Measurements from ENCODE around the gene PABPN1L. TPM values are rescaled to one million over a fixed set of nuclear protein-coding genes. Genes with fewer than 3 reads are reported as not detected.

Gene PABPN1L
- total RNA-seq, 1 donor from 2014 or later: not detected

DNA sequence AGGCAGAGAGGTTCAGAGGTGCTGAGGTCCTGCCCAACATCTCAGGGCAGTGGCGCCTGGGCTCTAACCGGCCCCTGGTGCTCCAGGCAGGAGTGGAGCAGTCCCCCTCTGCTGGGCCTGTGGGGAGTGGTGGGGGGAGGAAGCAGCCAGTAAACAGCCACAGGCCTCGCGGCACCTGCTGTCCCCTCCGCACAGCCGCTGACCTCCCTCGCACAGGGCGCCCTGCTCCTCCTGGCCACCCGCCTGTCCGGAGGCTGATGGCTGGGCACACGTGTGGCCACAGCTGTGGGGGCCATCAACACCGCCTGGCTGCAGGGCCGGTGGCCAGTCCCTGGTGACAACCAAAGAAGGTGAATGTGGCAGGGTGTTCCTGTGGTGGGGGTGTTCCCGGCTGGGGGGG, 36.8 kb upstream of the PABPN1L start:
- no peak overlapping the region for H3K27ac Mint-ChIP-seq (ENCODE audit: unreplicated experiment)

DNA sequence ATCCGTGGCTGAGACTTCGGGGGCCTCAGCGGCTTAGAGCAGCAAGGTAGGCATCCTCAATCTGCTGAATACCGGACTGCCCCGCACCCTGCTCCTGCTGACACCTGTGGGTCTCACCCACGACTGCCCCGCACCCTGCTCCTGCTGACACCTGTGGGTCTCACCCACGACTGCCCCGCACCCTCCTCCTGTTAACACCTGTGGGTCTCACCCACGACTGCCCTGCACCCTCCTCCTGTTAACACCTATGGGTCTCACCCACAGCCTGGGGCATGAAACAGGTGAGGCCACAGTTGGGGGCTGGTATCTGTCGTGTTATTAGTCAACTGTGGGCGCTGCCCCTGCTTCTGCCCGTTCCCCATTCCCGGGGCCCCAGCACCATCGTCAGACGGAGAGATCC, 36.3 kb upstream of the PABPN1L start:
- peaks cover 5% of the 10 kb centered on the region for H3K4me1 Mint-ChIP-seq (ENCODE audit: low read depth, unreplicated experiment)
- Histone ChIP-seq H3K27ac (ENCODE audit: low read depth, low read length) (no peak overlapping the region), H2AFZ (ENCODE audit: low read depth, low read length) (no peak overlapping the region), H3K9ac (ENCODE audit: low read length) (no peak overlapping the region), H4K20me1 (ENCODE audit: insufficient read depth, low read length) (no peaks in the 10 kb centered on the region), H3K4me3 (ENCODE audit: insufficient read depth, low read depth, low read length) (no peak overlapping the region), H3K4me1 (ENCODE audit: insufficient read depth, low read length) (peaks cover 3% of the 10 kb centered on the region), H3K36me3 (ENCODE audit: insufficient read depth, low read length) (no peaks in the 10 kb centered on the region), H3K27me3 (ENCODE audit: insufficient read depth, low read length) (no peaks in the 10 kb centered on the region), H3K4me2 (ENCODE audit: low read length) (no peak overlapping the region), H3K9me3 (ENCODE audit: insufficient read depth, low read depth, low read length) (no peaks in the 10 kb centered on the region), H3K79me2 (ENCODE audit: insufficient read depth, low read length) (no peaks in the 10 kb centered on the region)
- no peak overlapping the region for H3K4me3 Mint-ChIP-seq (ENCODE audit: unreplicated experiment)
- H3K27ac Mint-ChIP-seq (ENCODE audit: unreplicated experiment): no peak overlapping the region
- no peaks in the 10 kb centered on the region for H3K9me3 Mint-ChIP-seq (ENCODE audit: unreplicated experiment)
- no peak for DNase-seq (ENCODE audit: low read depth)
- peaks cover 17% of the 10 kb centered on the region for H3K27me3 Mint-ChIP-seq (ENCODE audit: low read depth, unreplicated experiment)
- no peak for FAIRE-seq
- no peak for TF ChIP-seq EZH2 (IDR thresholded peaks at IDR 0.05; ENCODE audit: insufficient read depth, low read length)
- TF ChIP-seq, protein P1, sequence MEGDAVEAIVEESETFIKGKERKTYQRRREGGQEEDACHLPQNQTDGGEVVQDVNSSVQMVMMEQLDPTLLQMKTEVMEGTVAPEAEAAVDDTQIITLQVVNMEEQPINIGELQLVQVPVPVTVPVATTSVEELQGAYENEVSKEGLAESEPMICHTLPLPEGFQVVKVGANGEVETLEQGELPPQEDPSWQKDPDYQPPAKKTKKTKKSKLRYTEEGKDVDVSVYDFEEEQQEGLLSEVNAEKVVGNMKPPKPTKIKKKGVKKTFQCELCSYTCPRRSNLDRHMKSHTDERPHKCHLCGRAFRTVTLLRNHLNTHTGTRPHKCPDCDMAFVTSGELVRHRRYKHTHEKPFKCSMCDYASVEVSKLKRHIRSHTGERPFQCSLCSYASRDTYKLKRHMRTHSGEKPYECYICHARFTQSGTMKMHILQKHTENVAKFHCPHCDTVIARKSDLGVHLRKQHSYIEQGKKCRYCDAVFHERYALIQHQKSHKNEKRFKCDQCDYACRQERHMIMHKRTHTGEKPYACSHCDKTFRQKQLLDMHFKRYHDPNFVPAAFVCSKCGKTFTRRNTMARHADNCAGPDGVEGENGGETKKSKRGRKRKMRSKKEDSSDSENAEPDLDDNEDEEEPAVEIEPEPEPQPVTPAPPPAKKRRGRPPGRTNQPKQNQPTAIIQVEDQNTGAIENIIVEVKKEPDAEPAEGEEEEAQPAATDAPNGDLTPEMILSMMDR (IDR thresholded peaks at IDR 0.05; ENCODE audit: insufficient read depth, low read depth, low read length): no peak
- H3K36me3 Mint-ChIP-seq (ENCODE audit: low read depth, unreplicated experiment): no peaks in the 10 kb centered on the region

More for the DNA sequence above, 36.8 kb upstream of the PABPN1L start:
- no peaks in the 10 kb centered on the region for H3K36me3 Mint-ChIP-seq (ENCODE audit: low read depth, unreplicated experiment)
- no peak overlapping the region for H3K27ac ChIP-seq (ENCODE audit: low read depth, low read length)
- peaks cover 15% of the 10 kb centered on the region for H3K27me3 Mint-ChIP-seq (ENCODE audit: low read depth, unreplicated experiment)
- H3K4me3 ChIP-seq (ENCODE audit: insufficient read depth, low read depth, low read length): no peak overlapping the region
- H4K20me1 ChIP-seq (ENCODE audit: insufficient read depth, low read length): no peaks in the 10 kb centered on the region
- no peak overlapping the region for H3K4me3 Mint-ChIP-seq (ENCODE audit: unreplicated experiment)
- no peaks in the 10 kb centered on the region for H3K36me3 ChIP-seq (ENCODE audit: insufficient read depth, low read length)
- no peak for DNase-seq (ENCODE audit: low read depth)
- no peak for TF ChIP-seq EZH2 (IDR thresholded peaks at IDR 0.05; ENCODE audit: insufficient read depth, low read length)
- TF ChIP-seq, protein P1 (IDR thresholded peaks at IDR 0.05; ENCODE audit: insufficient read depth, low read depth, low read length): no peak
- H3K9me3 ChIP-seq (ENCODE audit: insufficient read depth, low read depth, low read length): no peaks in the 10 kb centered on the region
- H3K79me2 ChIP-seq (ENCODE audit: insufficient read depth, low read length): no peaks in the 10 kb centered on the region
- H3K4me2 ChIP-seq (ENCODE audit: low read length): no peak overlapping the region
- no peak for FAIRE-seq
- H3K4me1 Mint-ChIP-seq (ENCODE audit: low read depth, unreplicated experiment): peaks cover 6% of the 10 kb centered on the region
- peaks cover 3% of the 10 kb centered on the region for H3K4me1 ChIP-seq (ENCODE audit: insufficient read depth, low read length)
- no peak overlapping the region for H2AFZ ChIP-seq (ENCODE audit: low read depth, low read length)
- H3K27me3 ChIP-seq (ENCODE audit: insufficient read depth, low read length): no peaks in the 10 kb centered on the region
- no peaks in the 10 kb centered on the region for H3K9me3 Mint-ChIP-seq (ENCODE audit: unreplicated experiment)
- no peak overlapping the region for H3K9ac ChIP-seq (ENCODE audit: low read length)

- no peak overlapping the region for H3K4me3 ChIP-seq (ENCODE audit: insufficient read depth, low read depth, low read length)
- H3K27ac ChIP-seq (ENCODE audit: low read depth, low read length): no peak overlapping the region
- H3K9ac ChIP-seq (ENCODE audit: low read length): no peak overlapping the region
- H2AFZ ChIP-seq (ENCODE audit: low read depth, low read length): no peak overlapping the region
- DNase-seq (ENCODE audit: low read depth) (no peak), FAIRE-seq (no peak)
- no peaks in the 10 kb centered on the region for H3K4me1 ChIP-seq (ENCODE audit: insufficient read depth, low read length)
- H3K27me3 ChIP-seq (ENCODE audit: insufficient read depth, low read length): no peaks in the 10 kb centered on the region
- no peaks in the 10 kb centered on the region for H4K20me1 ChIP-seq (ENCODE audit: insufficient read depth, low read length)
- Mint-ChIP-seq H3K4me3 (ENCODE audit: unreplicated experiment) (no peak overlapping the region), H3K27me3 (ENCODE audit: low read depth, unreplicated experiment) (peaks cover 17% of the 10 kb centered on the region), H3K9me3 (ENCODE audit: unreplicated experiment) (no peaks in the 10 kb centered on the region), H3K27ac (ENCODE audit: unreplicated experiment) (no peak overlapping the region), H3K4me1 (ENCODE audit: low read depth, unreplicated experiment) (peaks cover 4% of the 10 kb centered on the region), H3K36me3 (ENCODE audit: low read depth, unreplicated experiment) (no peaks in the 10 kb centered on the region)
- TF ChIP-seq, protein P1 (IDR thresholded peaks at IDR 0.05; ENCODE audit: insufficient read depth, low read depth, low read length): no peak
- TF ChIP-seq EZH2 (IDR thresholded peaks at IDR 0.05; ENCODE audit: insufficient read depth, low read length): no peak
- no peaks in the 10 kb centered on the region for H3K9me3 ChIP-seq (ENCODE audit: insufficient read depth, low read depth, low read length)
- no peak overlapping the region for H3K4me2 ChIP-seq (ENCODE audit: low read length)
- H3K79me2 ChIP-seq (ENCODE audit: insufficient read depth, low read length): no peaks in the 10 kb centered on the region
- H3K36me3 ChIP-seq (ENCODE audit: insufficient read depth, low read length): no peaks in the 10 kb centered on the region
These were observed 35.4 kb upstream of the PABPN1L start for GRCh38 chr16:88901718-88902337.

All from astrocyte (in vitro differentiated cells and primary cell).